CD4-positive, alpha-beta T cell treated with Interleukin-12 subunit alpha and Interleukin-12 subunit beta, for 1 hour (primary cell): ENCODE measurements around the gene SIRT2.
"Not testable (repeated sequence)": the region's sequence is repeated elsewhere in the genome, so short reads cannot be mapped to it uniquely, and the experiment has no call there.

Experiments used
- DNase-seq: peaks from one replicate; pipeline ENCODE4 v3.0.0-alpha.2; 2020

SIRT2 gene

DNA sequence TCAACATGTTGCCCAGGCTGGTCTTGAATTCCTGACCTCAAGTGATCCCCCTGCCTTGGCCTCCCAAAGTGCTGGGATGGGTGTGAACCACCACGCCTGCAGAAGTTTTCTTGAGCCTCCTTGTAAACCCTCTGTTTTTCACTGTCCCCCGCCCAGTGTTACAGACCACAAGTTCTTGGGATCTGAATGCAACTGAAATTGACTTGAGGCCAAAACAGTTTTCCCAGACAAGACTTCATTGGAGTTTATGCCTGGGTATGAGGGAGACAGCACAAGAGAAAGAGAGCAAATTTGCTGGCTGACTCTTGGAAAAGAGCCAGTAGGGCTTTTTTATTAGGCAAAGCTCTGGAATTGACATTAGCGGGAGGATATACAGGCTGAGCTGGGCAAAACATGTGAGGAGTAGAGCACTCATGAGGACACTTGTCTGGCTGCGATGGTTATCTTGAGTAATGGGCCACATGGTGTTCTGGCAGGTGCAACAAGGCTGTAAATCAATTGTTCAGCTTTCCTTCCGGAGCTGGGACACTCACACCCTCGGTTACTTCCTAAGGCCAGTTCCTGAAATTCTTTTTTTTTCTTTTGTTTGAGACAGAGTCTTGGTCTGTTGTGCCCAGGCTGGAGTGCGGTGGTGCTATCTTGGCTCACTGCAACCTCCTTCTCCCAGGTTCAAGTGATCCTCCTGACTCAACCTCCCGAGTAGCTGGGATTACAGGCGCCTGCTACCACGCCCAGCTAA is 36.9 kb downstream of the SIRT2 start:
- no peak for DNase-seq

DNA sequence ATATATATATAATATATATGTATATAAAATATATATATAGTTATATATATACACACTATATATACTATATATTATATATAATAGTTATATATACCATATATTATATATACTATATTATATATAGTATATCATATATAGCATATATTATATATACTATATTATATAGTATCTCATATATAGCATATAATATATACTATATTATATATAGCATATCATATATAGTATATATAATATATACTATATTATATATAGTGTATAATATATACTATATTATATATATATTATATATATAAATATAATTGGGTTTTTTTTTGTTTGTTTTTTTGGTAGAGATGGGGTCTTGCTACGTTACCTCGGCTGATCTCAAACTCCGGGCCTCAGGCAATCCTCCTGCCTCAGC is 38.0 kb downstream of the SIRT2 start:
- DNase-seq: no peak

DNA sequence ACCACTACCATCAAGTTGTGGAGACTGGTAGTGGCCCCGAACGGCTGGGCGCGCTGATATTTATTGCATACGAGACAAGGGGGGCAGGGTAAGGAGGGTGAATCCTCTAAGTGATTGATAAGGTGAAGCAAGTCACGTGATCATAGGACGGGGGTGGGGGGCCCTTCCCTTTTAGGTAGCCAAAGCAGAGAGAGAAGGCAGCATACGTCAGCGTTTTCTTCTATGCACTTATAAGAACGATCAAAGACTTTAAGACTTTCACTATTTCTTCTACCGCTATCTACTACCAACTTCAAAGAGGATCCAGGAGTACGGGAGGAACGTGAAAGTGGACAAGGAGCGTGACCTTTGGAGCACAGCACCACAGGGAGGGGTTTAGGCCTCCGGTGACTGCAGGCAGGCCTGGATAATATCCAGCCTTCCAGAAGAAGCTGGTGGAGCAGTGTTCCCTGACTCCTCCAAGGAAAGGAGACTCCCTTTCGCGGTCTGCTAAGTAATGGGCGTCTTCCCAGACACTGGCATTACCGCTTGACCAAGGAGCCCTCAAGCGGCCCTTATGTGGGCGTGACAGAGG is 39.7 kb downstream of the SIRT2 start:
- not testable (repeated sequence) for DNase-seq

DNA sequence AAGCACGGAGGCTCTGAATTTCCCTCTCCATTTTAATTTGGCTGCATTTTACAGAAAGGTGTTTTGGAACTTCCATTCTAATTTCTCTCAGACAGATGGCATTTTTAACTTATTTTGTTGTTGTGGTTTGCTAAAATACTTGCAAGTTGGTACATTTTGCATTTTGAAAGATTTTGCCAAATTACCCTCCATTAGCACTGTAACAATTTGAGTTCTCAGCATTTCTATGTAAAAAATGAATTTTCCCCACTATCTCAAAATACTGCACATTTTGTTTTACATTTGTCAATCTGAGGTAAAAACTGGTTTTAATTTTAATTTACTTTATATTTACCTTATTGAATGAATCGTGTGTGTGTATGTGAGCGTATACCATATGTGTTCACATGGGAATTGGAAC is 42.6 kb downstream of the SIRT2 start:
- DNase-seq: no peak

DNA sequence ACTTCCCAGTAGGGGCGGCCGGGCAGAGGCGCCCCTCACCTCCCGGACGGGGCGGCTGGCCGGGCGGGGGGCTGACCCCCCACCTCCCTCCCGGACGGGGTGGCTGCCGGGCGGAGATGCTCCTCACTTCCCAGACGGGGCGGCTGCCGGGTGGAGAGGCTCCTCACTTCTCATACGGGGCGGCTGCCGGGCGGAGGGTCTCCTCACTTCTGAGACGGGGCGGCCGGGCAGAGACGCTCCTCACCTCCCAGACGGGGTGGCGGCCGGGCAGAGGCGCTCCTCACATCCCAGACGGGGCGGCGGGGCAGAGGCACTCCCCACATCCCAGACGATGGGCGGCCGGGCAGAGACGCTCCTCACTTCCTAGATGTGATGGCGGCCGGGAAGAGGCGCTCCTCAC is 43.7 kb downstream of the SIRT2 start:
- DNase-seq: not testable (repeated sequence)

DNA sequence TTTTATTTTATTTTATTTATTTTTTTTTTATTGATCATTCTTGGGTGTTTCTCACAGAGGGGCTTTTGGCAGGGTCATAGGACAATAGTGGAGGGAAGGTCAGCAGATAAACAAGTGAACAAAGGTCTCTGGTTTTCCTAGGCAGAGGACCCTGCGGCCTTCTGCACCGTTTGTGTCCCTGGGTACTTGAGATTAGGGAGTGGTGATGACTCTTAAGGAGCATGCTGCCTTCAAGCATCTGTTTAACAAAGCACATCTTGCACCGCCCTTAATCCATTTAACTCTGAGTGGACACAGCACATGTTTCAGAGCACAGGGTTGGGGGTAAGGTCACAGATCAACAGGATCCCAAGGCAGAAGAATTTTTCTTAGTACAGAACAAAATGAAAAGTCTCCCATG is 44.5 kb downstream of the SIRT2 start:
- not testable (repeated sequence) for DNase-seq

DNA sequence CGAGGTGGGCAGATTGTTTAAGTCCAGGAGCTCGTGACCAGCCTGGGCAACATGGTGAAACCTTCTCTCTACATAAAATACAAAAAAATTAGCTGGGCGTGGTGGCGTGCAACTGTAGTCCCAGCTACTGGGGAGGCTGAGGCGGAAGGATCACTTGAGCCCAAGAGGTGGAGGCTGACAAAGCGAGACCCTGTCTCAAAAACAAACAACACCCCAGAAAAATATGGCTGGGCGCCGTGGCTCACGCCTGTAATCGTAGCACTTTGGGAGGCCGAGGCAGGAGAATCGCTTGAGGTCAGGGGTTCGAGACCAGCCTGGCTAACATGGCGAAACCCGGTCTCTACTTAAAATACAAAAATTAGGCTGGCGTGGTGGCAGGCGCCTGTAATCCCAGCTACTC is 46.2 kb downstream of the SIRT2 start:
- no peak for DNase-seq

DNA sequence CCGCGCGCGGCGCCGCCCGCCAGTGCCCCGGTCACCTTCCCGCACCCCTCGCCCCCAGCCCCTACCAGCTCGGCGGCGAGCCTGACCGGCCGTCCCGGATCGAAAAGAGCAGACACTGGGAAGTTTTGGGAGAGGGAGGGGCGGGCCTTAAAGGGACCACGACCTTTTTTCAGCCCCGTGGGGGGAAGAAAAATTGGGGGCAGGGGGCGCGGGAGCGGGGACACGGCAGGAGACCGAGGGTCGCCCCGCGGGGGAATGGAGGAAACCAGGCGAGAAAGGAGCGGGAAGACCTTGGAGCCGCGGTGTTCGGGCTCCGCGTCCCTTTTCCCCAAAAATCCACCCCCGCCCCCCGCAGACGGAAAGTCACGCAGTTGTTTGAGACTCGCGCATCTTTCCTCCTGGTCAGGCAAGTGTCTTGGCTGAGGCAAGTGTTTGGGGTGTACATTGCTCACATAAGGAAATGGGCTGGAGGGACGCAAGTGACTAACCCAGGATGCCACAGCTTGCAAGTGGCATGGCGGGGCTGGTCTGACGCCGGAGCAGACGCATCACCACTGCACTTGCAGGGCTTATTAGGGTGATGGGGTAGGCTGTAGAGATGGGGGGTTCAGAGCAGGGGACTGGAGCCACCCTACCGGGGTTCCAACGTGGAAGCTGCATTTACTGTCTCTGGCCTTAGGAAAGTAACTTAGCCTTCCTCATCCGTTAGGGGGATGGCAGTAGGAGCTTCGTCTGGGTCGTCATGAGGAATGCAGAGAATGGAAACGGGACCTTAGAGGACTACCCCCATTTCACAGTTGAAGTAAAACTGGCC is 47.0 kb downstream of the SIRT2 start:
- peak; percentile 71 for DNase-seq

DNA sequence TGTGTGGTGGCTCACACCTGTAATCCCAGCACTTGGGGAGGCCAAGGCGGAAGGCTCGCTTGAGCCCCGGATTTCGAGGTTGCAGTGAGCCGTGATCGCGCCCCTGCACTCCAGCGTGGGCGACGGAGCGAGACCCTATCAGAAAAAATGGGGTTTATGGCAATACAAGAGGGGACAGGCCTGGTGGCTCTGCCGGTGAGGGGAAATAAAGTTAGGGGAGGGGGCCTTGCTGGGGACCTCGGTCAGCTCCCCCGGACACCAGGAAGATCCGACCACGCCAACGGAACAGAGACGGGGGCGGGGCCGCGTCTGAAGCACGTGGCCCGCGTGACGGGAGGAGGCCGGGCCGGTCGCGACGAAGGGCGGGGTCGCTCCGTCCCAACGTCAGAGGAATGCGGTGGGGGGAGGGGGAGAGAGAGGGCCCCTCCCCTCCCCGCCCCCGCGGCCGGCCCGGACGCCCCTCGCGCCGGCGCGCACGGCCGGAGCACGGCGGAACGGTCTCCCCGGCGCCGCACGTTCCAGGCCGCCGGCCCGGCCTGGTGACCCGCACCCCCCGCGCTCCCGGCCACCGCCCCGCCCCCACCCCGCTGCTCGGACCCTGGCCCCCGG is 47.7 kb downstream of the SIRT2 start:
- peak; percentile 92 for DNase-seq

DNA sequence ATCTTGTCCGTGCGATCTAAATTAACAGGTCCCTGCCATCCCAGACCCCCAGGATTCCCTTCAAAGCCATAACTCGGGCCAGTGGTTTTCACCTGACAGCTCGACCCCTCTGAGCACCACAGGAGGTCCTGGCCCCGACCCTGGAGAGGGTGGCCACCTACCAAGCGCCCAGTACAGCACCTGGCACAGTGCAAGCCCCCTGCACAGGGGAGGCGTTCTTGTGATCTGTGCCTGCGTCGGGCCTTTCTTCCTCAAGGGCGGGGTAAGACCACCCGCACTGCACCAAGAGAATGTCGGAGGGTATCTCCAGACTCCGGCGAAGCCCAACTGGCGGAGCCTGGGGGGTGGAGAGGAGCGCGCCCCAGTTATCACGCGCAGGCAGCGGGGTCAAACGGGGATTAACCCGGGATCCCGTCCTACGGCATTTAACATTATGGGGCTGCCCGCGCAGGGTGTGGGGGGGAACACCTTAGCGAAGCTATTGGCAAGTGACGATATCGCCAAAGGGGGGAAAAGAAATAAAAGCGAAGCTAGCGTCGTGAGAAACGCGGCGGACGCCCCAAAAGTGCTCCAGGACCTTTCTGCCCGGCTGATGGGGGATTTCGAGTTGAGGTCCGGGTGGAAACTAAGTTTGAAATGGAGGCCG is 48.3 kb downstream of the SIRT2 start:
- DNase-seq: peak; percentile 48

DNA sequence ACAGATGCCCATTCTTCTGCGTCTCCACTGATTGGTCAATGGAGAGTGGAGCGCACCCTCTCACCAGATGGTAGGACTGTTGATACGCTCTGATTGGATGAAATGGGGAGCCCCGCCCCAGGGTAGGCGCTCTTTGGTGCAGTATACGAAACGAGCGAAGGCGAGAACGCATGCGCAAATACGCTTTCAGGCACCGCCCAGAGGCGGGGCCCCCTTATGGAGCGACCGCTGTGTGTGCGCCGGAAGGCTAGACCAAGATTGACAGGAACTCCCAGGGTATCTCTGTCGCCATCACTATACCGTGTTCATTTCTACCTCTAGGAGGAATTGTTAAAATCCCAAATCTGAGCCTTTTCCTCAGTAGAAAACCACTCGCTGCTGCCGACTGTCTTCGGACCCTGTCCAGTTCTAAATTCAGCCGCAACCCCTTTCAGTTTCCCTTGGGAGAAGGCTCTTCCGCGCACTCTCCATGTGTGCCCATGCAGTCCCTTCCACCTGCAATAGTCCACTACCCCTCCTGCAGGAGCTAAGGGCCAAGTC is 48.9 kb downstream of the SIRT2 start:
- no peak for DNase-seq

DNA sequence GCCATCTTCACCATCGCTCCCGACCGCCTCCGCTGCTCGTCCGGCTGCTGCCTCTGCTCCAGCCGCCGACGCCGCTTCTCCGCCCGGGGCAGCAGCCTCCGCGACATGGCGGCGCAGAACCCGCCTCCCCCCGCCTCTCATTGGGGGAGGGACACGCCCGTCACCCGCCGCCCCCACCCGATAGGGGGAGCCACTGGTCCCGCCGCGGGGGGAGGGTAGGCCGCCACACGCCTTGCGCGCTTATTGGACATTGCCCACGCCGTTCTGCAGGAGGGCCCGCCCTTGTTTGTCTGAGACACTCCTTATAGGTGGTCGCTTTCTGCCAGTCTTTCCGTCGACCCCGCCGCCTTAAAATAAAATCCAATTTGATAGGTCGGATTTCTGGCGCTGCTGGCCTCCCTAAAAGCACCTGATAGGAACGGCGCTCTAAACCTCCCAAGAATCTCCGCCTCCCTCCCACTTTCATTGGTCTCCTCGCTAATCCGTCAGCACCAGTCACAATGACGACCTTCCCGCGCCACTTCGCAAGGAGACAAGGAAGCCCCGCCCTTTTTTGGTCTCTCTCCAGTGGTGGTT is 49.5 kb downstream of the SIRT2 start, which contains the start of gene HNRNPL:
TSS of gene HNRNPL (minus strand) at position 127 of the 576 bp plus-strand sequence. CDS start at position 107, 20 bp downstream.
- DNase-seq: peak; percentile 100

DNA sequence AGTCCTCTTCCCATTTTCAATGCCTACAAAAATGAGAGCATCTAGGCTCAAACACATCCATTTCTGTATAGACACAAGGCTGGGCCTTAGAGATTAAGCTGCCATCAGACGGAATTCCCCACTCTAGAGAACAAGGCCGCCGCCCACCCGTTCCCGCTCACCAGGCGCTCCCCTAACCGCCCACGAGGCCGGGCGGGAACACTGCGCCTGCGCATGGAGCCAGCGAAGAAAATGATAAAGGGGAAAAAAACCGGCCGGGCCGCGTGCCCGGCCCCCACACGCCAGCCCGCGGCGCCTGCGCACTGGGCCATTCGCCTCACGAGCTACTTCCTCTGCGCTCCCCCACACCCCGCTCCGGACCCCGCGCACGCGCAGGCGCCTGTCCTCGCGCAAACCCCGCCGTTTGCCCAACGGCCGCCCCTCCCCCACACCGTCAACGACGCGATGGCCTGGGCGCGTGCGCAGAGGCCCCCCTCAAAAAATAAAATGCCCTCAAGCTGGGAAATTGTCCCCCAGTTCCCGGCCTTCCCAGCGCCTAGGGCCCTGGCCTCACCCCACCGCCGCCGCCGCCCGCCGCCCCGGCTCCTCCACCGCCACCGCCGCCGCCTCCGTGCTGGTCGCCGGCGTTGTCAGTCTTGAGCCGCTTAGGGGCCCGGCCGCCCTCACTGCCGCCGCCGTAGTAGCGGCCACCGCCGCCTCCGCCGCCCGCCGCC is 50.1 kb downstream of the SIRT2 start:
- peak; percentile 98 for DNase-seq

DNA sequence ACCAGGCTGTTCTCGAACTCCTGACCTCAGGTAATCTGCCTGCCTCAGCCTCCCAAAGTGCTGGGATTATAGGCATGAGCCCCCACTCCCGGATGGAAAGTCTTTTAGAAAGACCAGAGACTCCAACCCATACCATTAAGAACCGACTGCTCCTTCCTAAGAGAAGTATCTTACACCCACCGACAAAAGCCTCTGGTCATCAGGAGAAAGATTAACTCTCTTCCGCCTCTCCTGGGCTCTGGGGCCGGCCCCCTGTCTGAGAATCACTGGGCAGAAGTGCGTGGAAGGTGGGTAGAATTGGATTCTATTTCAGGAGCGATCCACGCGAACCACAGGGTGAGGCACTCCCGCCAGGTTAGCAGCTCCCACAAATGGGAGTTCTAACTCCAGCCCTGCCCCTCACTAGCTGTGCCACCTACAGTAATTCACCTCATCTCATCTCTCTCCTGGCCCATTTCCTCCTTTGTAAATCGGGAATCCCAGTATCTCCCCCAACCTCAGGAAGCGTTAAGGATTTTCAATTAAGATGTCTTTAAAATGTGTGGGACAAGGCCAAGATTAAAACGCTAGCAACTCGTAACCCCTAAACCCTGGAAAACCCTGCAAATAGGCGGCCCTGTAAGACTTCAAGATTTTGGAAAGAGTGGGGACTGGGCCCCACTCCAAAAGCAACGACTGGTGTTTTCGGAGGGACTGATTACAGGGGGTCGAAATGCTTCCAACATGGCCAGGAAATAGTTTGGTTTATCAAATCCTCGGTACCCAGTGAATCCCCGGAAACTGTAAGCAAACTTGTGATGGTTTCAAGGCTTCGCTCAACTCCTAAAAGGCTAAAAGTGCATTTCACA is 50.9 kb downstream of the SIRT2 start:
- DNase-seq: no peak

DNA sequence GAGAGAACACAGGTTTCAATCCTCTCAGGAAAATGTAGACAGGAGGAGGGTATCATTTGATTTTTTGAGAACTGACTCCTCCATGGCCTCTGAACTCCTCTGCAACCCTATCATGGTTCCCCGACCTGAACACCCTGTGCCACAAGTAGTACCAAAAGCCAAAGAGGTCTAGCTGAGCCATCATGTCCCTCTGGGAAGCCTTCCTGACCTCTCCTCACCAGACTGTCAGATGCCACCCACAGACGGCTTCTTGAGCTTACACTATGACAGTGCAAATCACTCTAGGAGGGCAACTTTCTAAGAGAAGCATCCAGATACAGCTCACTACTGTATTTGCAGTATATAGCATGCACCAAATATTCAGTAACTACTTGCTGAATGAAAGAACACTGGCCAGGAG is 53.3 kb downstream of the SIRT2 start:
- no peak for DNase-seq

DNA sequence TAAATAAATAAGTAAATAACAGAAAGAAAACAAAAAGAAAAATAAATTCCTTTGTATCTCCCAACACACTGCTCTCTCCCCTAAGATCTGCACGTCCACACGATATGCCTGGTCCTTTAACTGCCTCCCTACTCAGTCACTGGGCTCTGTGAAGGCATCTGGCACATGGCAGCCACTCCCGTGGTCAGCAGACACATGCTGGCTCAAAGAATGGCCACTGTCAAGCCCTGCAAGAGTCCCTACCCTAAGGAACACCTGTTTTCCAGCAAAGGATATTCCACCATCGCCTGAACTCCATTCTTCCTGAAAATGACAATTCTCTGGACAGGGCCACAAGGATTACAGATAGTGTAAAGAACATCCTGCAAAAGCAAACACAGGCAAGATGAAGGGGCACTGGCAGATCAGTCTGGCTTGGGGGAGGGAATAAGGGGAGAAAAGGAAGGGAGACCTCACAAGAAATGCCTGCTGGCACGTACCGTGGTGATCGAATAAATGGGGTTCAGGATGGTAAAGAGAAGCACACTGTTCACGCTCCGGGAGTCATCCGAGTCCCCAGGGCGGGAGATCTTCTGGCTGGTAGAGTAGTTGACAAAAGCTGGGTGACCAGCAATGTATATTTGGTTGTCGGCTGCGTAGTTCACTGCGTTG is 53.9 kb downstream of the SIRT2 start:
- DNase-seq: no peak

DNA sequence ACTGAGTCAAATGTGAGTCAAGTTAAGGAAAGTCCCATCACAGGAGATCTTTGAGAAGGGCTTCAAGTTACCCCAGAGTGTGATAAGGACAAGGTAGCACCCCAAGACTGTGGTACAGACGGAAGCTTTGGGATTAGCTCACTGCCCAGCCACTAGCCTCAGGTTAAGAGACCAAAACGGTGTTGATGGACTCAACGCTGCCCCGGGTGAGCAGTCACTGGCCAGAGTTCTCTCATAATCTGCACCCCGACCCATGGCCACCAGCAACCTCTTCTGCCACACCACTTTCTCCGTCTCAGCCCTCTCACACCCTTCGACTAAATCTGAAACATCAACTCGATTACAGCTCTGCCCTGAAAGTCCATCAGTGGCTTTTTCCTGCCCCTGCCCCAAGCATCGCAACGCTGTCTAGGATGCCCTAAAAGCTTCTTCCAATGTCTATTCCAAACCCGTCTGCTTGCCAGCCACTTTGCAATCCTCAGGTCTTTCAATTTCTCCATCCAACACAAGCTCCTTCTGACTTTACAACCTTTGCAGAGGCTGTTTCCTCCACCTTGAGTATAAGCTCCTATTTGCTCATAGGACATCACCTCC is 55.2 kb downstream of the SIRT2 start:
- no peak for DNase-seq

DNA sequence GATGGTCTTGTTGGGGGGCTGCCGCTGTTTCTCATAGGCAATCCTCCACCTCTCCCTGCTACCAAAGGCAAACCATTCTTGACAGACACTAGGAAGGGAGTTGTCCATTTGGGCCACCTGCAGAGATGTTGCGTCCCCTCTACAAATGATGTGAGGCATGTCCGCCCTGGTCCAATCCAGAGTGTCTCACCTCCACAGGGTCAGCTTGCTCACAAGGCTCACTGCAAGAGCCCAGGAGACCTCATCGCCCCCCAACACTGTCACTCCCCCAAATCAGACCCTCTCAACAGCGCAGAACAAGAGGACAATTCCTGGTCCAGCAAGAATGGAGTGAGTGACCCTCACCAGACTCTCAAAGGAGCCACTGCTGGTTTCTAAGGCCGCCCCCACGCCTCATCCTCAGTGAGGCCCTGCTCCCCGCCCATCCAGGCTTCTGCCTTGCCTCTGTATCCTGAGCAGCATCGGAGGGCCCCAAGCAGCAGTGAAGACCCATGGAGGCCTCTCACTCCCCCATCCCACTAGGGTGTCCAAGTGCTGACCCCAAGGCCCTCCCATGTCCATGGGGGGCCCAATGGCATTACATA is 56.2 kb downstream of the SIRT2 start:
- no peak for DNase-seq
